Ishikawa (cell line): ENCODE measurements around the gene PELI2.

Source experiments
- CEBPB ChIP-seq: IDR thresholded peaks from 2 replicates; pipeline ENCODE4 v1.6.1; 2012
- CREB1 ChIP-seq: IDR thresholded peaks from 2 replicates; pipeline ENCODE4 v1.6.1; 2012; ENCODE audit warnings: low read depth
- EGR1 ChIP-seq: IDR thresholded peaks from 2 replicates; pipeline ENCODE4 v1.6.1; 2012
- EP300 ChIP-seq: IDR thresholded peaks from 2 replicates; pipeline ENCODE4 v1.6.1; 2012; ENCODE audit warnings: borderline replicate concordance
- FOXM1 ChIP-seq: IDR thresholded peaks from 2 replicates; pipeline ENCODE4 v1.6.1; 2012; ENCODE audit warnings: low read depth, borderline replicate concordance
- NFIC ChIP-seq: IDR thresholded peaks from 2 replicates; pipeline ENCODE4 v1.6.1; 2012
- RAD21 ChIP-seq: IDR thresholded peaks from 2 replicates; pipeline ENCODE4 v1.6.1; 2012; ENCODE audit warnings: low read depth
- REST ChIP-seq: IDR thresholded peaks from 2 replicates; pipeline ENCODE4 v1.6.1; 2012; ENCODE audit warnings: low read depth, mild to moderate bottlenecking
- TAF1 ChIP-seq: IDR thresholded peaks from 2 replicates; pipeline ENCODE4 v1.6.1; 2012; ENCODE audit warnings: low read depth, mild to moderate bottlenecking
- TCF12 ChIP-seq: IDR thresholded peaks from 2 replicates; pipeline ENCODE4 v1.6.1; 2012; ENCODE audit warnings: low read depth
- TEAD4 ChIP-seq: IDR thresholded peaks from 2 replicates; pipeline ENCODE4 v1.6.1; 2012
- YY1 ChIP-seq: IDR thresholded peaks from 2 replicates; pipeline ENCODE4 v1.6.1; 2012; ENCODE audit warnings: low read depth
- ZBTB7A ChIP-seq: IDR thresholded peaks from 2 replicates; pipeline ENCODE4 v1.6.1; 2012; ENCODE audit warnings: low read depth
- TF ChIP-seq, protein P1 (sequence below): IDR thresholded peaks from 2 replicates; pipeline ENCODE4 v1.6.1; 2012
- TF ChIP-seq, protein P2 (sequence below): IDR thresholded peaks from 2 replicates; pipeline ENCODE4 v1.6.1; 2012

The PELI2 gene

DNA sequence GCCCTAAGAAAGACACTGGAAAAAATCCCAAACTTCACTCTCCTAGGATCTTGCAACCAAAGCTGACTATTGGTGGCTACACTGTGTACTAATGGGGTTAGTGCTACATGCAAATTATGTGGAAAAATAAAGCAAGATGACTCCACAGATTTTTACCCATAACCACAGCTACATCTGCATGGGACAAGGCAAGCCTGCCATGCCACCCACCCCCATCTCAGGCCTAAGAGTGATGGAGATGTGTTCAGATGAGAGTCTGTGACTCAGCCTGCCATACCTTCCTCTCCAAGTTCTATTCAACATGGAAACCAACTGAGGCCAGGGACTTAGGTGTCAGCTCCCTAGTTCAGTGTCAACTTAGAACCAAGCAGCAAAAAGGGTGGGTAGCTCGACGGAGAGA is 206.2 kb downstream of the PELI2 start:
- TF ChIP-seq, protein P1, sequence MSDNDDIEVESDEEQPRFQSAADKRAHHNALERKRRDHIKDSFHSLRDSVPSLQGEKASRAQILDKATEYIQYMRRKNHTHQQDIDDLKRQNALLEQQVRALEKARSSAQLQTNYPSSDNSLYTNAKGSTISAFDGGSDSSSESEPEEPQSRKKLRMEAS = no peak
- TF ChIP-seq EGR1 (no peak), YY1 (no peak), CEBPB (no peak), TAF1 (no peak), TCF12 (no peak), ZBTB7A (no peak), NFIC (no peak), CREB1 (no peak), EP300 (no peak), REST (no peak), FOXM1 (no peak)
- TF ChIP-seq, protein P2, sequence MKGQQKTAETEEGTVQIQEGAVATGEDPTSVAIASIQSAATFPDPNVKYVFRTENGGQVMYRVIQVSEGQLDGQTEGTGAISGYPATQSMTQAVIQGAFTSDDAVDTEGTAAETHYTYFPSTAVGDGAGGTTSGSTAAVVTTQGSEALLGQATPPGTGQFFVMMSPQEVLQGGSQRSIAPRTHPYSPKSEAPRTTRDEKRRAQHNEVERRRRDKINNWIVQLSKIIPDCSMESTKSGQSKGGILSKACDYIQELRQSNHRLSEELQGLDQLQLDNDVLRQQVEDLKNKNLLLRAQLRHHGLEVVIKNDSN = no peak

- no peak for TF ChIP-seq ZBTB7A
- no peak for TF ChIP-seq EP300
- no peak for TF ChIP-seq CREB1
- TF ChIP-seq, protein P1 = no peak
- TF ChIP-seq YY1 = no peak
- TF ChIP-seq TAF1 = no peak
These were observed 206.9 kb downstream of the PELI2 start for GRCh38 chr14:56324856-56325699.

DNA sequence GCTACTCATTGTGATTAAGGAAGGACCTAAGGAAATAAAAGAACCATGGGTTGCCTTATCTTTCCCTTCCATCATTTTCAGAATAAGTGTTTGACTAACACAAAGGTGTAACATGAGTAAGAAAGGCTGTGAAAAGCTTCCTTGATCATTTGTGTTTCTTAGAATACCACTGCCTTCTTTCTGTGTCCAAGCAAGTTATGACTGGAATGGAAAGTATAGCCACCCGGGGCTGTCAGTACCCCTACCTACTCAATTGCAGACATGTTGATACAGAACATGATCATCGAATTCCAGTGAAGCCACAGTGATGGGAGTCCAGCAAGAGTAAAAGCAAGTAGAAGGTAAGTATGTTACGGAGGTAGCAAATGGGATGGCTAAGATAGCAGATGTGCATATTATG is 209.8 kb downstream of the PELI2 start:
- TF ChIP-seq YY1 = no peak
- TF ChIP-seq TAF1 = no peak
- TF ChIP-seq, protein P1 = no peak
- TF ChIP-seq RAD21 = no peak
- no peak for TF ChIP-seq EP300
- TF ChIP-seq CEBPB = no peak
- no peak for TF ChIP-seq NFIC
- no peak for TF ChIP-seq TEAD4
- TF ChIP-seq CREB1 = no peak
- no peak for TF ChIP-seq EGR1
- TF ChIP-seq FOXM1 = no peak
- TF ChIP-seq, protein P2 = no peak
- no peak for TF ChIP-seq REST
- TF ChIP-seq ZBTB7A = no peak
- no peak for TF ChIP-seq TCF12

- TF ChIP-seq NFIC (no peak), CREB1 (no peak), EGR1 (no peak), TAF1 (no peak), TCF12 (no peak), TEAD4 (no peak), ZBTB7A (no peak), CEBPB (no peak), RAD21 (no peak), EP300 (no peak), YY1 (no peak), FOXM1 (no peak)
- TF ChIP-seq, protein P1 = no peak
These were observed 213.5 kb downstream of the PELI2 start for GRCh38 chr14:56331592-56332216.
